Endodermal cell (in vitro differentiated cells): ENCODE data around the gene PKP2. TPM values are rescaled to one million over a fixed set of nuclear protein-coding genes. Genes with fewer than 3 reads are reported as not detected.
A peak's percentile ranks its signal among the peaks of the same experiment; 100 is the strongest.

Experiments
- DNase-seq: peaks from one replicate; pipeline ENCODE4 v3.0.0-alpha.2; 2017
- H3K27ac ChIP-seq: 2 replicates; pipeline ENCODE4 v1.5.1; 2013; ENCODE audit warnings: mild to moderate bottlenecking, low read depth, low read length, moderate library complexity
- H3K27me3 ChIP-seq: 2 replicates; pipeline ENCODE4 v1.6.1; 2013; ENCODE audit warnings: mild to moderate bottlenecking, low read length, moderate library complexity; ENCODE audit not compliant: insufficient read depth, control insufficient read depth, poor library complexity, severe bottlenecking
- H3K36me3 ChIP-seq: 2 replicates; pipeline ENCODE4 v1.7.0; 2013; ENCODE audit warnings: mild to moderate bottlenecking, low read length, moderate library complexity; ENCODE audit not compliant: control insufficient read depth, insufficient read depth
- H3K4me1 ChIP-seq: one replicate; pipeline ENCODE4 v1.7.0; 2013; ENCODE audit warnings: low read length; ENCODE audit not compliant: control insufficient read depth, insufficient read depth
- H3K4me3 ChIP-seq: 2 replicates; pipeline ENCODE4 v1.5.1; 2013; ENCODE audit warnings: mild to moderate bottlenecking, low read length, moderate library complexity
- H3K9ac ChIP-seq: 2 replicates; pipeline ENCODE4 v1.6.1; 2013; ENCODE audit warnings: mild to moderate bottlenecking, low read length, moderate library complexity; ENCODE audit not compliant: poor library complexity, severe bottlenecking; ENCODE audit errors: extremely low read depth
- H3K9me3 ChIP-seq: 2 replicates; pipeline ENCODE4 v1.6.1; 2013; ENCODE audit warnings: mild to moderate bottlenecking, low read length, moderate library complexity; ENCODE audit not compliant: control insufficient read depth
- H3K27ac Mint-ChIP-seq: 2 replicates; pipeline ENCODE4 v1.8.0; 2020; ENCODE audit warnings: mixed read lengths
- H3K27me3 Mint-ChIP-seq: 2 replicates; pipeline ENCODE4 v1.8.0; 2021; ENCODE audit warnings: mild to moderate bottlenecking, mixed read lengths; ENCODE audit not compliant: insufficient read depth
- H3K36me3 Mint-ChIP-seq: 2 replicates; pipeline ENCODE4 v1.8.0; 2020; ENCODE audit warnings: low read depth, mixed read lengths
- H3K4me1 Mint-ChIP-seq: 2 replicates; pipeline ENCODE4 v1.8.0; 2020; ENCODE audit warnings: mixed read lengths
- H3K4me3 Mint-ChIP-seq: 2 replicates; pipeline ENCODE4 v1.8.0; 2020; ENCODE audit warnings: mild to moderate bottlenecking, moderate library complexity, mixed read lengths
- H3K9me3 Mint-ChIP-seq: 2 replicates; pipeline ENCODE4 v1.8.0; 2020; ENCODE audit warnings: mild to moderate bottlenecking, mixed read lengths
- CTCF ChIP-seq: fragments of 200-600 bp; sonication (generic); conservative IDR thresholded peaks from 2 replicates; pipeline ENCODE4 v1.5.0; 2021; ENCODE audit warnings: antibody characterized with exemption, mild to moderate bottlenecking
- WGBS, 2 experiments: methylation state at CpG; one replicate each; pipeline versions ENCODE4 v1.1.5 to v1.1.7; 2013; ENCODE audit warnings: missing lambda C conversion rate in 2 of 2, mixed read lengths in 1 of 2; ENCODE audit not compliant: insufficient coverage in 1 of 2, insufficient read length in 1 of 2; 5-methylcytosine and 5-hydroxymethylcytosine counted together
- total RNA-seq, 2 donors: library from RNA; stranded (reverse); fragmentation: NEBNext Ultra II Directional in 1 of 2; extraction: Animal tissue kit (Norgen Biotek cat#: 25700) in 1 of 2; gene quantifications; 2 replicates in 1 of 2; 3 replicates in 1 of 2; pipeline ENCODE4 v1.2.1, GENCODE V29; 2021

The PKP2 gene
- total RNA-seq, 2 donors from 2014 or later: 62.5 to 124 TPM

GRCh38 chr12:32809846-32810245 lies 86.7 kb downstream of the PKP2 start:
- peaks cover 89% of the 10 kb centered on the region for H3K36me3 ChIP-seq
- H3K27me3 Mint-ChIP-seq: no peaks in the 10 kb centered on the region
- no peak for TF ChIP-seq CTCF
- peaks cover 59% of the 10 kb centered on the region for H3K9me3 ChIP-seq
- no peak overlapping the region for H3K4me3 Mint-ChIP-seq
- no peaks in the 10 kb centered on the region for H3K4me1 Mint-ChIP-seq
- H3K27ac Mint-ChIP-seq: no peak overlapping the region
- WGBS, 2 experiments: 100% methylated on average over 1 of the region's 1 CpG; no CpG with 5 or more reads in 1 of the 2 experiments
- H3K27ac ChIP-seq: no peak overlapping the region
- H3K36me3 Mint-ChIP-seq: peaks cover 89% of the 10 kb centered on the region
- no peak for DNase-seq
- peaks cover 52% of the 10 kb centered on the region for H3K9me3 Mint-ChIP-seq
- H3K4me1 ChIP-seq: no peaks in the 10 kb centered on the region
- H3K27me3 ChIP-seq: no peaks in the 10 kb centered on the region
- no peak overlapping the region for H3K4me3 ChIP-seq
- no peak overlapping the region for H3K9ac ChIP-seq

- no peak overlapping the region for H3K9ac ChIP-seq
- DNase-seq: no peak
- H3K4me1 ChIP-seq: no peaks in the 10 kb centered on the region
- peaks cover 52% of the 10 kb centered on the region for H3K9me3 Mint-ChIP-seq
- H3K36me3 Mint-ChIP-seq: peaks cover 90% of the 10 kb centered on the region
- H3K27me3 ChIP-seq: no peaks in the 10 kb centered on the region
- TF ChIP-seq CTCF: no peak
- peaks cover 89% of the 10 kb centered on the region for H3K36me3 ChIP-seq
- H3K4me3 Mint-ChIP-seq: no peak overlapping the region
- H3K27ac Mint-ChIP-seq: no peak overlapping the region
- H3K9me3 ChIP-seq: peaks cover 59% of the 10 kb centered on the region
- no peak overlapping the region for H3K27ac ChIP-seq
- WGBS, 2 experiments: 41% methylated on average over 1 of the region's 1 CpG; no CpG with 5 or more reads in 1 of the 2 experiments
- H3K27me3 Mint-ChIP-seq: no peaks in the 10 kb centered on the region
- peak overlapping the region; percentile 1 for H3K4me3 ChIP-seq
- H3K4me1 Mint-ChIP-seq: no peaks in the 10 kb centered on the region
These were observed 87.4 kb downstream of the PKP2 start for GRCh38 chr12:32809196-32809595.

- H3K36me3 Mint-ChIP-seq: peaks cover 89% of the 10 kb centered on the region
- no peak for TF ChIP-seq CTCF
- DNase-seq: no peak
- H3K9me3 ChIP-seq: peaks cover 49% of the 10 kb centered on the region
- H3K4me1 ChIP-seq: no peaks in the 10 kb centered on the region
- H3K4me3 Mint-ChIP-seq: no peak overlapping the region
- H3K9me3 Mint-ChIP-seq: peaks cover 49% of the 10 kb centered on the region
- no peak overlapping the region for H3K9ac ChIP-seq
- no peaks in the 10 kb centered on the region for H3K27me3 Mint-ChIP-seq
- 80 to 92% methylated on average over 1 to 3 of the region's 3 CpGs for WGBS, 2 experiments
- H3K4me3 ChIP-seq: no peak overlapping the region
- H3K4me1 Mint-ChIP-seq: no peaks in the 10 kb centered on the region
- H3K36me3 ChIP-seq: peaks cover 94% of the 10 kb centered on the region
- H3K27ac ChIP-seq: no peak overlapping the region
- H3K27me3 ChIP-seq: no peaks in the 10 kb centered on the region
- no peak overlapping the region for H3K27ac Mint-ChIP-seq
These were observed 92.3 kb downstream of the PKP2 start for GRCh38 chr12:32804301-32804700.
